ENCODE data around the gene SPRR2B. TPM values are rescaled to one million over a fixed set of nuclear protein-coding genes. Genes with fewer than 3 reads are reported as not detected.

SPRR2B gene
- total RNA-seq, 4 donors from 2014 or later, result not detected

DNA sequence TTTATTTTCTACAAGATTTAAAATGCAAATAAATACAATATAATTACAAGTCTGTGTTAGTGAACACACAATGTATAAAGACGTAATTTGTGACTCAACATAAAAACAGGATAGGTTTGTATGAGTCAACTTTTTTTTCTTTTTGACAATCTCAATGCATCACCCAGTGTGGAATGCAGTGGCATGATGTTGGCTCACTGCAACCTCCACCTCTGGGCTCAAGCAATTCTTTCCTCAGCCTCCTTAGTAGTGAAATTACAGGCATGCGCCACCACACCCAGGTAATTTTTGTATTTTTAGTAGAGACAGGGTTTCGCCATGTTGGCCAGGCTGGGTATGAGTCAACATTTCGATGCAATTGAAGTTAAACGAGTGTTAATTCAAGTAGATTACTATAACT, 28.8 kb upstream of the SPRR2B start:
- no peaks in the 10 kb centered on the region for H3K4me1 ChIP-seq
- intact Hi-C loops (cut with DNase I), result no loop called here
- H3K9me3 ChIP-seq, result no peaks in the 10 kb centered on the region
- no peak for DNase-seq
- no peaks in the 10 kb centered on the region for H3K27me3 ChIP-seq
- TF ChIP-seq POLR2A (IDR thresholded peaks at IDR 0.05), result no peak
- TF ChIP-seq, protein P1, sequence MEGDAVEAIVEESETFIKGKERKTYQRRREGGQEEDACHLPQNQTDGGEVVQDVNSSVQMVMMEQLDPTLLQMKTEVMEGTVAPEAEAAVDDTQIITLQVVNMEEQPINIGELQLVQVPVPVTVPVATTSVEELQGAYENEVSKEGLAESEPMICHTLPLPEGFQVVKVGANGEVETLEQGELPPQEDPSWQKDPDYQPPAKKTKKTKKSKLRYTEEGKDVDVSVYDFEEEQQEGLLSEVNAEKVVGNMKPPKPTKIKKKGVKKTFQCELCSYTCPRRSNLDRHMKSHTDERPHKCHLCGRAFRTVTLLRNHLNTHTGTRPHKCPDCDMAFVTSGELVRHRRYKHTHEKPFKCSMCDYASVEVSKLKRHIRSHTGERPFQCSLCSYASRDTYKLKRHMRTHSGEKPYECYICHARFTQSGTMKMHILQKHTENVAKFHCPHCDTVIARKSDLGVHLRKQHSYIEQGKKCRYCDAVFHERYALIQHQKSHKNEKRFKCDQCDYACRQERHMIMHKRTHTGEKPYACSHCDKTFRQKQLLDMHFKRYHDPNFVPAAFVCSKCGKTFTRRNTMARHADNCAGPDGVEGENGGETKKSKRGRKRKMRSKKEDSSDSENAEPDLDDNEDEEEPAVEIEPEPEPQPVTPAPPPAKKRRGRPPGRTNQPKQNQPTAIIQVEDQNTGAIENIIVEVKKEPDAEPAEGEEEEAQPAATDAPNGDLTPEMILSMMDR (IDR thresholded peaks at IDR 0.05), result no peak
- no peaks in the 10 kb centered on the region for H3K36me3 ChIP-seq
- WGBS, 2 donors, result 92 to 96% methylated on average over 5 of the region's 5 CpGs
- H3K4me3 ChIP-seq (replicated peaks in 1 of 3), result no peak overlapping the region
- no peak overlapping the region for H3K27ac ChIP-seq

GRCh38 chr1:153099461-153100045, 28.1 kb upstream of the SPRR2B start:
- H3K9me3 ChIP-seq, result no peaks in the 10 kb centered on the region
- WGBS, 2 donors, result 87 to 90% methylated on average over 9 of the region's 9 CpGs
- no peak for DNase-seq
- intact Hi-C loops (cut with DNase I), result no loop called here
- H3K27ac ChIP-seq, result no peak overlapping the region
- no peaks in the 10 kb centered on the region for H3K27me3 ChIP-seq
- H3K4me3 ChIP-seq (replicated peaks in 1 of 3), result no peak overlapping the region
- no peaks in the 10 kb centered on the region for H3K36me3 ChIP-seq
- TF ChIP-seq, protein P1 (IDR thresholded peaks at IDR 0.05), result no peak
- no peak for TF ChIP-seq POLR2A (IDR thresholded peaks at IDR 0.05)
- H3K4me1 ChIP-seq, result no peaks in the 10 kb centered on the region

DNA sequence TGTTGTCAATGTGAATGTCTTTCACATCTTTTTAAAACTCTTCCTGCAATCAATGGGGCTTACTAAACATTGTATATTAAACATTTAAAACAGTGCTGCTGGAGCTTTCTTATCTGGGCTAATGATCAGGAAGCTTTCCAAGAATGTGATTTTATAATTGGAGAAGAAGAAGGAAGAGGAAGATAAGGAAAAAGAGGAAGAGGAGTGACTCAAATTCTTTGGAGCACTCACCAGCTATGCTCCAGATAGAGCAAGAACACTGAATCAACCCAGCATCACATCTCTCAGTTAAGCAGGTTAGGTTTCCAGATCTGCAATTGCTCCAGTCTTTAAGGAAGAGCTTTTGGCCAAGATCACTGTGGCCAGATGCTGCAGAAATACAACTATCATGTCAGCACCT, 24.4 kb upstream of the SPRR2B start:
- intact Hi-C loops (cut with DNase I), result no loop called here
- Histone ChIP-seq H3K4me1 (no peaks in the 10 kb centered on the region), H3K27me3 (no peaks in the 10 kb centered on the region), H3K9me3 (no peaks in the 10 kb centered on the region), H3K36me3 (no peaks in the 10 kb centered on the region), H3K27ac (no peak overlapping the region), H3K4me3 (replicated peaks in 1 of 3) (no peak overlapping the region)
- DNase-seq, result no peak
- TF ChIP-seq, protein P1 (IDR thresholded peaks at IDR 0.05), result no peak
- no peak for TF ChIP-seq POLR2A (IDR thresholded peaks at IDR 0.05)

DNA sequence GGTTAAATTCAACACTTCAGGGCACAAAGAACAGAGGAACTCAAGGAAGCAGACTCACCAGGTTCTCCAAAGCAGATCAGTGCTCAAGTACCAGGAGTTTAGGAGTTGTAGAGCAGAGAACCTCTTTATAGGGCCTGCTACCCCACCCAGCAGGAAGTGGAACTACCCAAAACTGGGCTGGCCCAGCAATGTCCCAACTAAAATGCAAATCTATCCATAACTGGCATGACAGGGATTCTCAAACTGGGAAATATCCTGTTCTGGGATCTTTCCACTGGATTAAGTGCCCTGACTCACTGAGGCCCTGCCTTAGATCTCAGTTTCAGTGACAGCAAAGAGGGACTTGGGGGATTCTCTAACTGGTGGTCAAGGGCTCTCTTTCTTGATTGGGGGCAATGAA, 23.0 kb upstream of the SPRR2B start, which contains the start of gene SPRR2E:
TSS of gene SPRR2E (minus strand) at position 101 of the 400 bp plus-strand sequence. CDS start 775 bp downstream, outside the sequence.
- no peak within 1 kb of the TSS for H3K4me3 ChIP-seq (replicated peaks in 1 of 3)
- no peak within 1 kb of the TSS for H3K27ac ChIP-seq
- TF ChIP-seq, protein P1 (IDR thresholded peaks at IDR 0.05), result no peak
- no peak for DNase-seq
- H3K9me3 ChIP-seq, result no peaks in the 10 kb centered on the region
- intact Hi-C loops (cut with DNase I), result no loop called here
- H3K36me3 ChIP-seq, result no peaks in the 10 kb centered on the region
- H3K4me1 ChIP-seq, result no peaks in the 10 kb centered on the region
- no peaks in the 10 kb centered on the region for H3K27me3 ChIP-seq

DNA sequence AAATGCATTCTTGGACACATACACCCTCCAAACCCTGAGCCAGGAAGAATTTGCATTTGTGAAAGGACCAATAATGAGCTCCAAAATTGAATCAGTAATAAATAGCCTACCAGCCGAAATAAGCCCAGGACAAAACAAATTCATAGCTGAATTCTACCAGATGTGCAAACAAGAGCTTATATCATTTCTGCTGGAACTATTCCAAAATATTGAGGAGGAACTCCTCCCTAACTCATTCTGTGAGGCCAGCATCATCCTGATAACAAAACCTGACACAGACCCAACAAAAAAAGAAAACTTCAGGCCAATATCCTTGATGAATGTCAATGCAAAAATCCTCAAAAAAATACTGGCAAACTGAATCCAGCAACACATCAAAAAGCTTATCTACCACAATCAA, 16.2 kb upstream of the SPRR2B start:
- Histone ChIP-seq H3K27ac (no peak overlapping the region), H3K9me3 (no peaks in the 10 kb centered on the region)
- 91 to 95% methylated on average over 1 of the region's 1 CpG for WGBS, 2 donors

More for the DNA sequence above, 16.2 kb upstream of the SPRR2B start:
- Histone ChIP-seq H3K36me3 (no peaks in the 10 kb centered on the region), H3K4me3 (replicated peaks in 1 of 3) (no peak overlapping the region), H3K4me1 (no peaks in the 10 kb centered on the region), H3K27me3 (no peaks in the 10 kb centered on the region)
- intact Hi-C loops (cut with DNase I), result no loop called here
- TF ChIP-seq, protein P1 (IDR thresholded peaks at IDR 0.05), result no peak
- no peak for TF ChIP-seq POLR2A (IDR thresholded peaks at IDR 0.05)
- DNase-seq, result no peak

All from thyroid gland (tissue), 4 donors.